ENCODE measurements around the gene KLF9. TPM values are rescaled to one million over a fixed set of nuclear protein-coding genes. Genes with fewer than 3 reads are reported as not detected.

Gene KLF9
- total RNA-seq, 1 donor from 2014 or later, result 3.6 TPM

- Mint-ChIP-seq H3K4me1 (no peaks in the 10 kb centered on the region), H3K9me3 (peaks cover 6% of the 10 kb centered on the region), H3K27ac (no peak overlapping the region), H3K4me3 (no peak overlapping the region), H3K27me3 (ENCODE audit: low read depth) (no peaks in the 10 kb centered on the region), H3K36me3 (no peaks in the 10 kb centered on the region)
- DNase-seq (ENCODE audit: low spot score in 2 of 2, unreplicated experiment in 2 of 2), result no peak
- no peak for TF ChIP-seq CTCF (IDR thresholded peaks at IDR 0.05; ENCODE audit: unreplicated experiment)
These were observed 37.9 kb upstream of the KLF9 start for GRCh38 chr9:70452365-70452764.

GRCh38 chr9:70451765-70452164, 37.3 kb upstream of the KLF9 start:
- Mint-ChIP-seq H3K9me3 (peaks cover 6% of the 10 kb centered on the region), H3K27ac (no peak overlapping the region), H3K36me3 (no peaks in the 10 kb centered on the region), H3K4me3 (no peak overlapping the region), H3K27me3 (ENCODE audit: low read depth) (no peaks in the 10 kb centered on the region), H3K4me1 (no peaks in the 10 kb centered on the region)
- DNase-seq (ENCODE audit: low spot score in 2 of 2, unreplicated experiment in 2 of 2), result no peak
- no peak for TF ChIP-seq CTCF (IDR thresholded peaks at IDR 0.05; ENCODE audit: unreplicated experiment)

GRCh38 chr9:70450738-70451137, 36.3 kb upstream of the KLF9 start:
- H3K36me3 Mint-ChIP-seq, result no peaks in the 10 kb centered on the region
- H3K9me3 Mint-ChIP-seq, result peaks cover 6% of the 10 kb centered on the region
- TF ChIP-seq CTCF (IDR thresholded peaks at IDR 0.05; ENCODE audit: unreplicated experiment), result no peak
- no peak overlapping the region for H3K4me3 Mint-ChIP-seq
- no peaks in the 10 kb centered on the region for H3K27me3 Mint-ChIP-seq (ENCODE audit: low read depth)
- H3K4me1 Mint-ChIP-seq, result no peaks in the 10 kb centered on the region
- no peak for DNase-seq (ENCODE audit: low spot score in 2 of 2, unreplicated experiment in 2 of 2)
- no peak overlapping the region for H3K27ac Mint-ChIP-seq

- Mint-ChIP-seq H3K4me3 (no peak overlapping the region), H3K36me3 (no peaks in the 10 kb centered on the region), H3K4me1 (no peaks in the 10 kb centered on the region), H3K27ac (no peak overlapping the region), H3K27me3 (ENCODE audit: low read depth) (no peaks in the 10 kb centered on the region), H3K9me3 (peaks cover 6% of the 10 kb centered on the region)
- no peak for DNase-seq (ENCODE audit: low spot score in 2 of 2, unreplicated experiment in 2 of 2)
- TF ChIP-seq CTCF (IDR thresholded peaks at IDR 0.05; ENCODE audit: unreplicated experiment), result no peak
These were observed 35.0 kb upstream of the KLF9 start for GRCh38 chr9:70449461-70449860.

- no peaks in the 10 kb centered on the region for H3K4me1 Mint-ChIP-seq
- no peaks in the 10 kb centered on the region for H3K27me3 Mint-ChIP-seq (ENCODE audit: low read depth)
- H3K27ac Mint-ChIP-seq, result no peak overlapping the region
- no peak overlapping the region for H3K4me3 Mint-ChIP-seq
- no peak for DNase-seq (ENCODE audit: low spot score in 2 of 2, unreplicated experiment in 2 of 2)
- H3K9me3 Mint-ChIP-seq, result peaks cover 6% of the 10 kb centered on the region
- H3K36me3 Mint-ChIP-seq, result no peaks in the 10 kb centered on the region
- TF ChIP-seq CTCF (IDR thresholded peaks at IDR 0.05; ENCODE audit: unreplicated experiment), result no peak
These were observed 34.5 kb upstream of the KLF9 start for GRCh38 chr9:70448919-70449318.

GRCh38 chr9:70444904-70445303, 30.4 kb upstream of the KLF9 start:
- DNase-seq (ENCODE audit: low spot score in 2 of 2, unreplicated experiment in 2 of 2), result no peak
- no peak overlapping the region for H3K27ac Mint-ChIP-seq
- H3K9me3 Mint-ChIP-seq, result peaks cover 6% of the 10 kb centered on the region
- no peaks in the 10 kb centered on the region for H3K36me3 Mint-ChIP-seq
- no peaks in the 10 kb centered on the region for H3K4me1 Mint-ChIP-seq
- no peak for TF ChIP-seq CTCF (IDR thresholded peaks at IDR 0.05; ENCODE audit: unreplicated experiment)
- H3K4me3 Mint-ChIP-seq, result no peak overlapping the region
- no peaks in the 10 kb centered on the region for H3K27me3 Mint-ChIP-seq (ENCODE audit: low read depth)
